HG02852 (cell line): ENCODE data around the gene SNCG.
"Not testable (repeated sequence)": the region's sequence is repeated elsewhere in the genome, so short reads cannot be mapped to it uniquely, and the experiment has no call there.

Experiments used
- ATAC-seq: cut with Tn5 transposase; IDR thresholded peaks from one replicate; pipeline ENCODE4 v1.9.1; 2021; ENCODE audit warnings: mild to moderate bottlenecking, moderate library complexity; ENCODE audit not compliant: unreplicated experiment

Gene SNCG

GRCh38 chr10:86972613-86973380 is 14.4 kb downstream of the SNCG start:
- no peak for ATAC-seq

DNA sequence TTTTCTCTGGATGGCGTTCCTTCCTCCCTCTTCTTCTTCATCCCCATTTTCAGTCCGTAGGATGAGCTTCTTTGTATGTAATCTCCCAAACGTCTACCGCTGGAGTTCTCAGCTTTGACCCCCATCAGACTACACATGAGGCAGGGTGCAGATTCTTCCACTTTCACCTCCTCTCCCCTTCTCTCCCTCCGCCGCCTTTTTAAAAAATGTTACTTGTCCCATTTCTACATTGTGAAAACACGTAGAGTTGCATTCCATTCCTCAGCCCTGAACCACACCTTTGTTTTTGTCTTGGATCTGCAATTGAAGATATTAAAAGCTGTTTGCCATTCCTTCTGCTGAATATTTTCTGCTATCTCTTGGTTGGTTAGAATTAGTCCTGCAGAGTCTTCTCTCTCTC is 16.1 kb downstream of the SNCG start:
- no peak for ATAC-seq

DNA sequence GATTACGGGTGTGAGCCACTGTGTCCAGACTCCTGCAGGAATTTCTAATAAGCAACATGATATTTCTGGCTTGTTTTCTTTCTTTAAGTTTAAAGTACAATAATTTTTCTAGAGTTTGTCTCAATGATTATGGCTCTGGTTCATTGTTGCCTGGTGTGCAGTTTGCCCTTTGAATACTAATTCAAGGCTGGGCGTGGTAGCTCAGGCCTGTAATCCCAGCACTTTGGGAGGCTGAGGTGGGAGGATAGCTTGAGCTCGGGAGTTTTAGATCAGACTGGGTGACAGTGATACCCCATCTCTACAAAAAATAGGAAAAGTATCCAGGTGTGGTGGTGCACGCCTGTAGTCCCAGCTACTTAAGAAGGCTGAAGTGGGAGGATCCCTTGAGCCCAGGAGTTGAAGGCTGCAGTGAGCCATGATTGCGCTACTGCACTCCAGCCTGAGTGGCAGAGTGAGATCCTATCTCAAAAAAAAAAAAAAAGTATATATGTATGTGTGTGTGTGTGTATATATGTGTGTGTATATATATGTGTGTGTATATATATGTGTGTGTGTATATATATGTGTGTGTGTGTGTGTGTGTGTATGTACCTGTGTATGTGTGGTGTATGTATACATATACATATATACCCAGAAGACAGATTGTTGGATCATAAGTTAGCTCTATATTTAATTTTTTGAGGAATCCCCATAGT is 18.1 kb downstream of the SNCG start:
- ATAC-seq: no peak

DNA sequence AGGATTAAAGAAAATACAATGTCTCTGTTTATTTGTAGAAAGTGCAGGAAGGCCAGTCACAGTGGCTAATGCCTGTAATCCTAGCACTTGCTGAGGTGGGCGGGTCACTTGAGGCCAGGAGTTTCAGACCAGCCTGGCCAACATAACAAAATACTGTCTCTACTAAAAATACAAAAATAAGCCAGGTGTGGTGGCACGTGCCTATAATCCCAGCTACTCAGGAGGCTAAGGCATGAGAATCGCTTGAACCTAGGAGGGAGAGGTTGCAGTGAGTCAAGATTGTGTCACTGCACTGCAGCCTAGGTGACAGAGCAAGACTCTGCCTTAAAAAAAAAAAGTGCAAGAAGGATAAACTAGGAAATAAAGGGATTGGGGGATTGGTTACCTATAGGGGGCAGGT is 20.1 kb downstream of the SNCG start:
- not testable (repeated sequence) for ATAC-seq

- no peak for ATAC-seq
Measured at GRCh38 chr10:86979296-86979818, 21.0 kb downstream of the SNCG start.

- ATAC-seq: no peak
Measured at GRCh38 chr10:86979977-86980448, 21.6 kb downstream of the SNCG start.

DNA sequence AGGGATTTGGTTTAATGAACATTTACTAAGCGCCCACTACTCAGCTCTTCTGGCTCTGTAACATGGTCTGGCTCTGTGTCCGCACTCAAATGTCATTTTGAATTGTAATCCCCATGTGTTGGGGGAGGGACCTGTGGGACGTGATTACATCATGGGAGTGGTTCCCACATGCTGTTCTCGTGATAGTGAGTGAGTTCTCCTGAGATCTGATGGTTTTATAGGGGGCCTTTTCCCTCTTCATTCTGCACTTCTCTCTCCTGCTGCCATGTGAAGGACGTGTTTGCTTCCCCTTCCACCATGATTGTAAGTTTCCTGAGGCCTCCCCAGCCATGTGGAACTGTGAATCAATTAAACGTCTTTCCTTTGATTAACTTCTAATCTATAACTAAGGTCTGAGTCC is 22.6 kb downstream of the SNCG start:
- ATAC-seq: not testable (repeated sequence)

DNA sequence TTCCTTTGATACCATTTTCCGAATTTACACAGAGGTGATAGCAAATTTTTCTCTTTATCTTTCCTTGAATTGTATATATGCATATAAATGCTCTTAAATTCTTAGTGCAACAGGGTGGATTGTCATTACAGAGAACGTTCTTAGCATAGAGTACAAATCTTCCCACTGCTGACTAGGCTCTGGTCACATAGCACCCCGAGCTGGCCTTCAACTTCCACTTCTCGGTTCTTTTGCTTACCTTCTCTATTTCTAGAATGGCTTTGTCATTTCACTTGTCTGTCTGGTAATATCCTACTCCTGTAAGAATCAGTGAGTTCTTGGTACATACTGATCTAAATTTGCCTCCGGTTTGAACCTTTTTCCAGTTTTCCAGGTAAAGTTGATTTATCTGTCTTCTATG is 23.3 kb downstream of the SNCG start:
- ATAC-seq: no peak

DNA sequence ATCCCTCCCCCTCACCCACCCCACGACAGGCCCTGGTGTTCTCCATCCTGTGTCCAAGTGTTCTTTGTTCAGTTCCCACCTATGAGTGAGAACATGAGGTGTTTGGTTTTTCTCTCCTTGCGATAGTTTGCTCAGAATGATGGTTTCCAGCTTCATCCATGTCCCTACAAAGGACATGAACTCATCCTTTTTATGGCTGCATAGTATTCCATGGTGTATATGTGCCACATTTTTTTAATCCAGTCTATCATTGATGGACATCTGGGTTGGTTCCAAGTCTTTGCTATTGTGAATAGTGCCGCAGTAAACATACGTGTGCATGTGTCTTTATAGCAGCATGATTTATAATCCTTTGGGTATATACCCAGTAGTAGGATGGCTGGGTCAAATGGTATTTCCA is 26.1 kb downstream of the SNCG start:
- not testable (repeated sequence) for ATAC-seq

DNA sequence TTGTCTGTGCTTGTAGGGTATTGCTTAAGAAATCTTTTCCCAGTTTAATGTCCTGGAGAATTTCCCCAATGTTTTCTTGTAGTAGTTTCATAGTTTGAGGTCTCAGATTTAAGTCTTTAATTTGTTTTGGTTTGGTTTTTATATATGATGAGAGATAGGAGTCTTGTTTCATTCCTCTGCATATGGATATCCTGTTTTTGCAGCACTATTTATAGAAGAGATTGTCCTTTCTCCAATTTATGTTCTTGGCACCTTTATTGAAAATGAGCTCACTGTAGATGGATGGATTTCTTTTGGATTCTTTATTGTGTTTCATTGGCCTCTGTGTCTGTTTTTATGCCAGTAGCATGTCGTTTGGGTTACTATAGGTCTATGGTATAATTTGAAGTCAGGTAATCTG is 30.1 kb downstream of the SNCG start:
- no peak for ATAC-seq

- not testable (repeated sequence) for ATAC-seq
Measured at GRCh38 chr10:86991362-86991761, 33.0 kb downstream of the SNCG start.

DNA sequence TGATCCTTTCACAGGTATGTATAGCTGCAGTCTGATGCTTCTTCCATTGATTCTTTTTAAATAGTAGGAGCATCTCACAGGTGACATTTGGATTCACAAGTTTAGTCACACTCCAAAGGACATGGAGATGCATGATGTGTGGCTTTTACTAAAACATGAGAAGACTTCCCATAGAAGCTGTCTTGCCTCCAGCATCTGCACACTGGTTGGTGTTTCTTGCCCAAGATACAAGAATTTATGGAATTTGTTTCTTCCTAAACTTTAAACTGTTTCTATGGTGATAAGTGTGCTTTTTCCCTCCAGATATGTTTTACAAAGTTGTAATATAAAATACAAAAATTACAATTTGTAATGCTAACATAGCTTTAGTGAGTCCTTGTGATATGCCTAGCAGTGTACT is 34.1 kb downstream of the SNCG start:
- ATAC-seq: no peak

DNA sequence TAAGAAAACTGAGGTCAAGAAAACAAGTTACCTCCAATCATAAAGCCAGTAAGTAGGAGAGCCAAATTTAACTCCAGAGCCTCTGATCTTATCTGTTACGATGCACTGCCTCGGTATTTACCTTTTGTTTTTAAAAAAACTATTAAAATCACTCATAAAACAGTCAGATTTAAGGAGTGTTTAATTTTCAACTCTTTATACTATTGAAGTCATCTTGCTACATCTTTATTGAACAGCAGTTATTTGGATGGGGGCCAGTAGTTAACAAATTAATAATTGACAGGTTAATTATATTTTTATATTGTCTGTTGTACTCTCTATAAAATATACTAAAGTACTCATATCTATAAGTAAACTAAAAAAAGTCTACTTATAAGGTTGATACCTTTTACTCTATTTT is 34.5 kb downstream of the SNCG start:
- ATAC-seq: no peak

DNA sequence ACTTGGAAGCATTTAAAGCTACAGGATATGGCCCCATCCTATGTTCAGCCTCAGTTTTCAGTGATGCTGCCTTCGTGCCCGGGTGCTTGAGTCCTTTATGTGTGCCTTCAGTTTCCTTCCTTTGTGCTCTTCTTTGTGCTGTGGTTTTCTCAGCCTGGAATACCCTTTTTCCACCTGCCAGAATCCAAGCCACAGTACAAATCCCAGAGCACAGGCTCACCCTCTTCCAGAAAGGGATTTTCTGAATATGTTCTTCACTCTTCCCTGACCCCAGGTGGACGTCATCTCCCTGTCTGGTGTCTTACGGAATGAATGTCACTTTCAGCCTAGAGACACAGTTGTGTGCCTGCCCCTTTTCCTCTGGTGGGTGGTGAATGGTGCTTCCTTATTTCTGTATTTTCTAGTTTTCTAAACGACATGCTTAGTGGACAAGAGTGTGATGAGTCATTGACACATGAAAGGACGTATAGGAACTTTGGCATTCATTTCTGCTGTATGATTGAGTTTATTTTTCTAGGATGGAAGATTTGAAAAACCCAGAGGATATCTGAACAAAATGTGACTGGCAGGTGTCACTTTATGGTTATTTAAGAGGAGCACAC is 41.5 kb downstream of the SNCG start:
- not testable (repeated sequence) for ATAC-seq

- ATAC-seq: no peak
Measured at GRCh38 chr10:87000491-87000890, 42.1 kb downstream of the SNCG start.

DNA sequence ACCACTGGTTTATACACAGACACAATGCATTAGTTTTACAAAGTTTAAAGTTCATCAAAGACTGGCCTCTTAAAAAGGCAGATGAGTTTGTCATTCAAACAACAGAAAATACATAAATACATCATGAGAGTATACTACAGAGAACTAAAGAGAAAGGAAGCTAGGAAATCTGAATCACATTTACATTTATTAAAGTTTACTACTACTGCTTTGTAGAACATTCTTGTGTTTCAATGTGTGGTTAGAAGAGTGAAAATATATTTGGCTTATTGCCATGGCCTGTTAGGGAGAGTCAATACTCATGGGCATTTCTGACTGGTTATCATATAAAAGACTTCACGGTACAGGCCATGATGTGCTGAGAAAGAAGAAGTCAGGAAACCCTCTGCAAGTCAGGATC is 48.7 kb downstream of the SNCG start:
- ATAC-seq: not testable (repeated sequence)

DNA sequence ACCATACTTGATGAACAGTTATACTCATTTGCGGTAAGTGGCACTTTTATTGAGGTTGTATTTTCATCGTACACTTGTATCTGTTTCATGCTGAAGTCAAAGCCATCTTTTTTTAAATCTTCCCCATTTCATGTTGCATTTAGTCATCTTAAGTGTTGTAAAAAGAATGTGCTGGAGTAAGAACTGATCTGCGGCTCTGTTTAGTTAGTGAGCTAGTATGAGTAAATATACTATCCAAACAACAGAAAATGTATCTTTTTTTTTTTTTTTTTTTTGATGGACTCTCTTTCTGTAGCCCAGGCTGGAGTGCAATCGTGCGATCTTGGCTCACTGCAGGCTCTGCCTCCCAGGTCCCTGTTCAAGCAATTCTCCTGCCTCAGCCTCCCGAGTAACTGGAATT is 49.3 kb downstream of the SNCG start:
- ATAC-seq: not testable (repeated sequence)

DNA sequence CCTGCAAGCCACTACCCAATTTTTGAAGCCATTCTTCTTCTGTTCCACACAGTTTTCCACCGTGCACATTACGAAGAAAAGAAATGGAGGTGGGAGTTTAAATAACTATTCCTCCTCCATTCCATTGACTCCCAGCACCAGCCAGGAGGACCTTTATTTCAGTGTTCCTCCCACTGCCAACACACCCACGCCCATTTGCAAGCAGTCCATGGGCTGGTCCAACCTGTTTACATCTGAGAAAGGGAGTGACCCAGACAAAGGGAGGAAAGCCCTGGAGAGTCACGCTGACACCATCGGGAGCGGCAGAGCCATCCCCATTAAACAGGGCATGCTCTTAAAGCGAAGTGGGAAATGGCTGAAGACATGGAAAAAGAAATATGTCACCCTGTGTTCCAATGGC is 49.9 kb downstream of the SNCG start:
- ATAC-seq: not testable (repeated sequence)

GRCh38 chr10:87009134-87009696 is 50.8 kb downstream of the SNCG start:
- ATAC-seq: not testable (repeated sequence)
